ENCODE data around the gene RAD18.

The RAD18 gene

GRCh38 chr3:8856721-8857120, 106.6 kb downstream of the RAD18 start:
- DNase-seq = no peak

DNA sequence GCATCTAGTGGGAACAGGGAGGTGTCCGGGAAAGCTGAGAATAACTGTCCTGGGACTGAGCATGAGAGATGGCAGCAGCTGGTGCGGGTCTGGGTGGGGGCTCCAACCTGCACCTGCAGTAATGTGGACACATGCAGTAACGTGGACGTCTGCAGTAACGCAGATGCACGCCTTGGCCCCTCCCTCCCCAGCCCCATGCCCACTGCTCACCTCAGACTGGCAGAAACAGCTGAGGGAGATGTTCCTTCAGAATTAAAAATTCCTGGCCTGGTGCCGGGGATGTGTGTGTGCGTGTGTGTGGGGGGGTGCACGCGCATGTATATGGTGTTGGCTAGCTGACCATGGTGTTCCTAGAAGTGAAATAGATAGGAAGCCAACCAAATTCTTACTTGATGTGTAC, 107.2 kb downstream of the RAD18 start:
- no peak for DNase-seq

GRCh38 chr3:8854656-8855055, 108.6 kb downstream of the RAD18 start:
- no peak for DNase-seq

GRCh38 chr3:8853081-8853480, 110.2 kb downstream of the RAD18 start:
- no peak for DNase-seq

GRCh38 chr3:8852511-8852910, 110.8 kb downstream of the RAD18 start:
- no peak for DNase-seq

DNA sequence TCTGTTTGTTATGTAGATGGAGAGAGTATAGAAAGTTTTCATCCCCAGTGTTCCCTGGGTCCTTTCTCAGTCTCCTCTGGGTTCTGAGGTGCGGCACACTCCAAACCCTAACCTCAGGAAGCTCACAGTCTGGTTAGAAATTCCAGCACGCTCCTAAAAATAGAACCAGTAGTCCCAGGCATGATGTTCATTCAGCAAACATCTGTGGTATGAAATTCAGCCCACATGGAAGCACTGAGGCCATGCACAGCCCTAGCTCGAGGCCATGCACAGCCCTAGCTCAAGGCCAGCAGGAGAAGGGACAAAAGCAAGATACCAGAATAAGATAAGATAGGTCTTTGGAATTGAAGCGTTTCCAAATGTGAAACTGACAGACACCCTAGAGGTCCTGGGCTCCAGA, 111.6 kb downstream of the RAD18 start:
- no peak for DNase-seq

GRCh38 chr3:8848696-8849131, 114.6 kb downstream of the RAD18 start:
- no peak for DNase-seq

- DNase-seq = no peak
These were observed 116.0 kb downstream of the RAD18 start for GRCh38 chr3:8847317-8847716.

DNA sequence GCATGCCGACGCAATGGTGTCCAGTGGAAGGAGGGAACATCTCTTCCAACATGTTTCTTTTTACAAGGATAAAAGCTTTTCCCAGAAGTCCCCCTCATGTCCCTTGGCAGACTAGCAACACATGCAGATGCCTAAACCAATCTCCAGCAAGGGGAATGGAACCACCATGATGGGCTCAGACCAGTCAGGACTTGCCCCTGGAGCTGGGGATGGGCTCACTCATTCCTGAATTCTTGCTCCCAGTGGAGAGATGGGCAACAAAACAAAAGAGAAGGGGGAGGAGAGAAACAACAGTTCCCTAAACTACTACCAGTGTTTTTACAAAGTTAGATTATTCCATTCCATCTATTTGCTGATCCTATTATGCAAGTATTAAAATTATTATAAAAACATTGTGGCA, 117.1 kb downstream of the RAD18 start:
- DNase-seq = no peak

- no peak for DNase-seq
These were observed 117.6 kb downstream of the RAD18 start for GRCh38 chr3:8845641-8846040.

DNA sequence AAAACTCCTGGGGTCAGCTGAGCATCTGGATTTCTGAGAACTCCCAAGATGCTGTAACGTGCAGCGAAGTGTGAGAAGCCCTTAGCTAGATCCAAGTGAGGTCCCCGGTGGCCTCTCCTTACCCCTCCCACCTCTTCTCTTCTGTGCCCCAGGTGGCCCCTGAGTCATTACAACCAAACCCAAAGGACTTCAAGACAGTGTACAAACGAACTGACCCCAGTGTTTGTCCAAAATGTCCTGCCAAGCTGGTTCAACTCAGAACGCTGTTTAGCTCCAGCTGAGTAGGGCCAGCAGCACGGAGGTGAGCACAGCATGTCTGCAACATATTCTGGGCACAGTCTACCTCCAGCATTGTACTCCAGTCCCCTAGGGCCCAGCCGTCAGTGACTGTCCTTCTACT, 119.9 kb downstream of the RAD18 start:
- no peak for DNase-seq

GRCh38 chr3:8842293-8842692, 121.0 kb downstream of the RAD18 start:
- no peak for DNase-seq

GRCh38 chr3:8841472-8841871, 121.8 kb downstream of the RAD18 start:
- no peak for DNase-seq

- DNase-seq = no peak
These were observed 122.7 kb downstream of the RAD18 start for GRCh38 chr3:8840556-8840955.

DNA sequence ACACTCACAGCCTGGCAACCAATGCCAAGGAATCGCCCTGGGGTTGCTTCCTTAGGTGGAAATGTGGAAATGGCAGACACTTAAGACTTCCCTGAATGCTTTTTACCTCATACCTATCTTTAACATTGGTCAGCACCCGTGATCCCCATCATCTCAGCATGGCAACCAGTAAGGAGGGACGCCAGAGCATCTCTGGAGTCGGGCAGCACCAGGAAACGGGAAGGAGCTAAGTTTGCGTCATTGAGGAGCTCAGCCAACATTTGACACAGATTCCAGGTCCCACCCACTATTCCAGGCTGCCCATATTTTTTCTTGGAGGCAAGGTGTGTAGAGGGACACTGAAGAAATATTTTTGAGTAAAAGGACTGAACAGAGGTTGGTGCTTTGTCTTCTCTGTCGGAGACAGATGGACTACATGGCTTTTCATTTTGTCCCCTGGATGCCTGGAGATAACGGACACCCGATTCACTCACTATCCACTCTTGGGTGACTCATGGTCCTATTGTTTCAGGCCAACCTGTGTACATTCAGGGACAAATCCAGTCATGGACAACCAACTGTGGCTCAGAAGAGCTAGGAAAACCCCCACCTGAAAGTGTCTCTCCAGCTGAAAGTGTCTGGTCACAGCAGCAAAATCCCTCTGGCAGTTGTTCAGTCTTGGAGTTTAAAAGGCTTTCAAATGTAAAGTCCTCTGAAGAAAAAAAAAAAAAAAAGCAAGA, 123.5 kb downstream of the RAD18 start:
- no peak for DNase-seq

DNA sequence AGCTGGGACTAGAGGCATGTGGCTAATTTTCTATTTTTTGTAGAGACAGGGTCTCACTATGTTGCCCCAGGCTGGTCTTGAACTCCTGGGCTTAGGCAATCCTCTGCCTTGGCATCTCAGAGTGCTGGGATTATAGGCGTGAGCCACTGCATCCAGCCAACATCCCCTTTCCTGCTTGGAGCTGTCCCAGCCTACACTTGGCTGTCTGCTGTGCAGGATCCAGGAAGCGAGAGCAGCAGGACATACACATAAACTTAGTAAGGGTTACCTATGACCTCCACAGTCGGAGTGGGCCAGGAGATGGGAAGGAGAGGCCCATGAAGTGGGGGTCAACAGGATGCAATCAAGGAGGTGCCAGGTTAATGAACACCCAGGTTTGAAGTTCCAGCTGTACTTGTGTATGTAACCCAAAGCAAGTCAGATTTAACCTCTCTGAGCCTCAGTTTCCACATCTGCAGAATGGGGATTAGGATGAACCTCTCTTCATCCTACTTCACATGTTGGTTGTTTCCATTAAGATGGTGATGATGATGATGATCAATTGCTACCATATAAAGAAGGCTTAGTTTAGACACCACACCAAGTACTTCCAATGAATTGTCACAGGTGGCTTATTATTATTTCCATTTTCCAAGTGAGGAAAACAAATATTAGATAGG, 124.4 kb downstream of the RAD18 start:
- DNase-seq = no peak

DNA sequence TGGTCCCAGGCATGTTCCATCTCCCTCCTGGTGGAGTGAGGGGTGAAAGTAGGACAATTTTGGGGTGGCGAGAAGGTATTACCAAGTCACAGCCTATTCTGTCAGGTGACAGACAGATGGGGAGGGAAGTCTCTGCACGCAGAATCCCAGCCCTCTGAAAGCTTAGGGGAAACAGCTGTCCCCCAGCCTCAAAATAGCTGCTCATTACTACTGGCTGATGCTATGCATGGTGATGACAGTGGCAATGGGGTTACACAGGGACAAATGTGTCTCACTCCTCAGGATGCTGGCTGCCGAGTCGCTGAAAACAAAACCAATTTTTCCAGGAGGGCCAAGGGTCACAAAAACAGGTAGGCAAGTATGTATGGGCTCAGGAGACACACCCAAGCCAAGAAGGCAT, 125.0 kb downstream of the RAD18 start:
- no peak for DNase-seq

DNA sequence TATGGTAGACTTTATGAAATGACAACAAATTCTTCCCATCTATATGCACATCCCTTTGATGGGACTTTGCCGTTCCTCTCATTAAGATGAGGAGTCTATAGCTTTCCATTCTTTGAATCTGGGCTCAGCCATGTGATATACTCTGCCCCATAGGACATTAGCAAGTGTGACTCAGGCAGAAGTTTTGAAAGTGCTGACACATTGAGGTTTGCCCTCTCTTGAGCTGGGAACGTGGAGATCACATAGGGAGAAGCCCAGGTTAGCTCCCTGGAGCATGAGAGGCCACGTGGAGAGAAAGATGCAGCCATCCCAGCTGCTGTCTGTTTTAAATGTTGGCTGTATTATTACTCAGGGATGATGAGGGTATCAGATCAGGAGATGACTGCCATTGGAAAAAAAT, 126.1 kb downstream of the RAD18 start:
- DNase-seq = no peak

- no peak for DNase-seq
These were observed 127.2 kb downstream of the RAD18 start for GRCh38 chr3:8836096-8836495.

DNA sequence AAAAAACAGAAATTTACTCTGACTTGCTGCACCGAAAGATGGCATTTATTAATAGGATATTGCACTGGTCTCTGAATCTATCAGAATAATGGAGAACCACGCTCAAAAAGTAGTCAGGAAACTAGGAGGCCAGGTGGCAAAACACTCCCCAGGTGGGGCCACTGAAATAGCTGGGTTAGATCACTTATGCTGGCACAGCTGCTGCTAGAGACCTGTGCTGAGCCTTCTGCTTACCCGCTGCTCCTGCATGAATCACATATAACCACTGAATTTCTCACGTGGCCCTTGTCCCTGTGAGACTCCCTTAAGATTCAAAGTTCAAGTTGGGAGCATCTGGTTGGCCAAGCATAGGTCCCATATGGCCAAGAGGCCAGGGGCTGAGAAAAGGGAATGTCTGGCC, 127.9 kb downstream of the RAD18 start:
- DNase-seq = no peak

DNA sequence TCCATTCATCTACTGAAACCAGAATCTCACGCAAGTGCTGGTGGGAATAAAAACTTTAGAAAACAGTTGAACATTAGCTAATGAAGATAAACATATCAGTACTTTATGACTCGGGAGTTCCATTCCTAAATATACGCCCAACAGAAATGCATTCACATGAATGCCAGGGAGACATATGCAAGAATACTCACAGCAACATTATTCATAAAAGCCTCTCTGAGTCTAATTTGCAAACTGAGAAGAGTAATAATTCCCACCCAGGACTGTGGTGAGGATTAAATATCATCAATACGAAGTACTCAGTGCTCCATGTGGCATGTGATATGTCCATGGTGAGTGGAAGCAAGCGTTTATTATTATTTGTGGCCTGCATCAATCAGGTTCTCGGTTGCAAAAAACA, 128.3 kb downstream of the RAD18 start:
- no peak for DNase-seq

GRCh38 chr3:8827641-8828040, 135.6 kb downstream of the RAD18 start:
- DNase-seq = no peak

Measured in CD4-positive, alpha-beta T cell treated with Interferon gamma for 1 hour (primary cell).